ENCODE measurements around the gene SYTL2.
A peak's percentile ranks its signal among the peaks of the same experiment; 100 is the strongest.

The SYTL2 gene

DNA sequence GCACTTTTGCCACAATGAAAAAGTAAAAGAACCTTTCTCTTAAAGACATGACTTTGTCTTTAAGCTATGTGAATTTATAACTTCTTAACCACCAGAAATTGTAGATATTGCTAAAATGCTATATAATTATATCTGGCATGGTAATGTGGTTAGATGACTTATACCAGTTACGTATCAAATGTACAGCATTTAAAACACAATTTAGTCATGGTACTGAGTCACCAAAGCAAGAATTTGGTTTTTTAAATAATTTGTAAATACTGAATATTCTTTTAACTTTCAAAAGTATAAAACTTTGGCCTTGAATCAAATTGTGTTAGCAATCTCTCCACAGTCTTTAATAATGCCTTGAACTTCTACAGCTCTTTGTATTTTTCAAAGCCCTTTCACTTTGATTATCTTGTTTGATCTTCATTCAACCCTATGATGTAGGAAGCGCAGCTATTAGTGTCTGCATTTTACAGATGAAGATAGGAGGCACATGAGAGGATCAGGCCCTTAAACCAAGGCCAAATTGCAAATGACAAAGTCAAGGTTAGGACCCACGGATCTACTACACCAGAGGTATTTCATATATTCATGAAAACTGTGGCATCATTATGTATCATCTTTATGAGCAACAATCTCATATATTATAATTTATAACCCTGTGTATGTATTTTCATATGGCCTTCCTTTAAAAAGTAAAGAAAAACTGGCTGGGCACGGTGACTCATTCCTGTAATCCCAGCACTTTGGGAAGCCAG is 4.4 kb upstream of the SYTL2 start:
- H3K27me3 ChIP-seq = peaks cover 12% of the 10 kb centered on the region
- no peak overlapping the region for H3K4me3 ChIP-seq (ENCODE audit: low read depth, low read length)
- H3K36me3 ChIP-seq = no peaks in the 10 kb centered on the region
- no peak for DNase-seq
- TF ChIP-seq, protein P1, sequence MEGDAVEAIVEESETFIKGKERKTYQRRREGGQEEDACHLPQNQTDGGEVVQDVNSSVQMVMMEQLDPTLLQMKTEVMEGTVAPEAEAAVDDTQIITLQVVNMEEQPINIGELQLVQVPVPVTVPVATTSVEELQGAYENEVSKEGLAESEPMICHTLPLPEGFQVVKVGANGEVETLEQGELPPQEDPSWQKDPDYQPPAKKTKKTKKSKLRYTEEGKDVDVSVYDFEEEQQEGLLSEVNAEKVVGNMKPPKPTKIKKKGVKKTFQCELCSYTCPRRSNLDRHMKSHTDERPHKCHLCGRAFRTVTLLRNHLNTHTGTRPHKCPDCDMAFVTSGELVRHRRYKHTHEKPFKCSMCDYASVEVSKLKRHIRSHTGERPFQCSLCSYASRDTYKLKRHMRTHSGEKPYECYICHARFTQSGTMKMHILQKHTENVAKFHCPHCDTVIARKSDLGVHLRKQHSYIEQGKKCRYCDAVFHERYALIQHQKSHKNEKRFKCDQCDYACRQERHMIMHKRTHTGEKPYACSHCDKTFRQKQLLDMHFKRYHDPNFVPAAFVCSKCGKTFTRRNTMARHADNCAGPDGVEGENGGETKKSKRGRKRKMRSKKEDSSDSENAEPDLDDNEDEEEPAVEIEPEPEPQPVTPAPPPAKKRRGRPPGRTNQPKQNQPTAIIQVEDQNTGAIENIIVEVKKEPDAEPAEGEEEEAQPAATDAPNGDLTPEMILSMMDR (IDR thresholded peaks at IDR 0.05; ENCODE audit: low read depth, low read length) = no peak
- no peaks in the 10 kb centered on the region for H3K4me1 ChIP-seq
- no peaks in the 10 kb centered on the region for H3K9me3 ChIP-seq

DNA sequence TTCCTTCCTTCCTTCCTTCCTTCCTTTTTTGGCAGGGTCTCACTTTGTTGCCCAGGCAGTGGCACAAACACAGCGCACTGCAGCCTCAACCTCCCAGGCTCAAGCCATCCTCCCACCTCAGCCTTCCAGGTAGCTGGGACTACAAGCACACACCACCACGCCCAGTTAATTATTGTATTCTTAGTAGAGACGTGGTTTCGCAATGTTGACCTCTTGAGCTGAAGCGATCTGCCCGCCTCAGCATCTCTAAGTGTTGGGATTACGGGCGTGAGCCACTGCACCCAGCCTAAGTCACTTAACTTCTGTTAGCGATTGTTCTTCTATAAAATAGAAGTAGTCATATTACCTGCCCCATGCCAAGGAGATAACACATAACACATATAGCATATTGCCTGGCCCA is 2.8 kb upstream of the SYTL2 start:
- H3K36me3 ChIP-seq = no peaks in the 10 kb centered on the region
- TF ChIP-seq, protein P1 (IDR thresholded peaks at IDR 0.05; ENCODE audit: low read depth, low read length) = no peak
- H3K4me1 ChIP-seq = 0 out of 2 replicates have a peak, but pooled peaks cover 3% of the 10 kb centered on the region
- DNase-seq = no peak
- no peaks in the 10 kb centered on the region for H3K9me3 ChIP-seq
- peaks cover 18% of the 10 kb centered on the region for H3K27me3 ChIP-seq
- no peak overlapping the region for H3K4me3 ChIP-seq (ENCODE audit: low read depth, low read length)

DNA sequence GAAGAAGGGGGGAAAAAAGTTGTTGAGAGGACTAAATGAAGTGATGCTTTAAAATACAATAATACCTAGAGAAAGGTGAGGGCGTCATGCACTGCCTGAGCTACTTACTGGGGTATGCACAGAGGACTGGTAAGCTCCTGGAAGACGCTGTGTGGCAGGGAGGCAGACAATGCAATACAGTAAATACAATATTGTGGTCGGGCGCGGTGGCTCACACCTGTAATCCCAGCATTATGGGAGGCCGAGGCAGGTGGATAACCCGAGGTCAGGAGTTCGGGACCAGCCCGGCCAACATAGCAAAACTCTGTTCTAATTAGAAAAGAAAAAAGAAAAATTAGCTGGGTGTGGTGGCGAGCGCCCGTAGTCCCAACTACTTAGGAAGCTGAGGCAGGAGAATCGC is 683 bp upstream of the SYTL2 start:
- DNase-seq = no peak
- H3K4me1 ChIP-seq = 0 out of 2 replicates have a peak, but pooled peaks cover 3% of the 10 kb centered on the region
- TF ChIP-seq, protein P1 (IDR thresholded peaks at IDR 0.05; ENCODE audit: low read depth, low read length) = no peak
- no peaks in the 10 kb centered on the region for H3K9me3 ChIP-seq
- peak overlapping the region; percentile 38 for H3K4me3 ChIP-seq (ENCODE audit: low read depth, low read length)
- H3K27me3 ChIP-seq = peaks cover 18% of the 10 kb centered on the region
- no peaks in the 10 kb centered on the region for H3K36me3 ChIP-seq

DNA sequence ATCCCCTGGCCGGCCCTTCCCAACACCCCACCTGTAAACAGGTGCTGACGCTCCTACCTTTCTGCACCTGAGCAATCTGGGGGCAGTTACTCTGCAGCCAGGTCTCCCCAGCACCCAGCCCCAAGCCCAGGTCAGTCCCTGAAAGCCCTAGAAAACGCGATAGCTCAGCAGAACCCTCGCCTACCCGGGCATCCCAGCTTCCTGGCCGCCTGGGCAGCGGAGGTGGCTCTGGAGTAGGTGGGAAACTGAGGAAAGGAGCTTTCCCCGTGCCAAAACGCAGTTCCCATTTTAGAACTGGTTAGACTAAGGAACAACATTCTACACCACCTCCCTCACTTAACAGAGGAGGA is 445 bp downstream of the SYTL2 start:
- Histone ChIP-seq H3K27me3 (peaks cover 18% of the 10 kb centered on the region), H3K4me3 (ENCODE audit: low read depth, low read length) (peak overlapping the region; percentile 38), H3K4me1 (0 out of 2 replicates have a peak, but pooled peaks cover 3% of the 10 kb centered on the region), H3K9me3 (no peaks in the 10 kb centered on the region), H3K36me3 (no peaks in the 10 kb centered on the region)
- DNase-seq = no peak
- TF ChIP-seq, protein P1 (IDR thresholded peaks at IDR 0.05; ENCODE audit: low read depth, low read length) = no peak

DNA sequence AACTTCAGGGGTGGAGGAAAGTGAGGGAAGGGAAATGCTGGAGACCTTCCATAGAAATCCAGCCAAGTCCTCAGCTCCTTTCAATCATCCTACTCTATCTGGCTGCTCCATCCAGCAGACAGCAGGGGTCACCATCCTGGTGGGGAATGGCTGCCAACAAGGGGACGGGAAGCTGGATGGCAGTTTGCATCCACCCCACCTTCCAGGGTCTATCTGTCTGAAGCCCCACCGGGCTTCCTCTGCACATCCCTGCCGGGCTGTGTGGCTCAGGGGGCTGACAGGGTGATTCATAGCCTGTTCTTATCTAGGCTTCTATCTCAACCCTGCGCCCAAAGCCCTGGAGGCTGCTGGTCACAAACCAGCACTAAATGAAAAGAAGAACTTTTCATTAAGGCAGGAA is 1.1 kb downstream of the SYTL2 start:
- H3K36me3 ChIP-seq = no peaks in the 10 kb centered on the region
- peak; percentile 47 for DNase-seq
- peaks cover 18% of the 10 kb centered on the region for H3K27me3 ChIP-seq
- no peaks in the 10 kb centered on the region for H3K9me3 ChIP-seq
- 0 out of 2 replicates have a peak, but pooled peaks cover 3% of the 10 kb centered on the region for H3K4me1 ChIP-seq
- no peak overlapping the region for H3K4me3 ChIP-seq (ENCODE audit: low read depth, low read length)
- TF ChIP-seq, protein P1 (IDR thresholded peaks at IDR 0.05; ENCODE audit: low read depth, low read length) = peak; percentile 54

DNA sequence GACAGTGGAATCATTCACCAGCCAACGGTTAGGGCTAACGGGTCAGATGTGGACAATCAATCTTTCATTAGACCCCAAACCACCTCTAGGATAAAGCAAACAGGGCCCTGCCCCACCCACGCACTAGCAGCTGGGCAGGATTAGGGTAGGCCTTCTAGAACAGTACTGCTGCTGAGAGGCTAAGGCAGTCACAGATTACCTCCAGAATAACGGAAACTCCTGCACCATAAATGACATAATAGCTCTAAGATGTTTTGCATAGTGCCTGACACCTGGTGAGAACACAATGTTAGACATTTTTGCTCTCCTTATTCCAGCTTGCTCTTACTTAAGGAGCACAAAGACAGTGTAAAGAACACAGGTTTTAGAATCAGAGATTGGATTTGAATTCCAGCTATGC is 1.8 kb downstream of the SYTL2 start:
- no peaks in the 10 kb centered on the region for H3K9me3 ChIP-seq
- DNase-seq = no peak
- H3K36me3 ChIP-seq = no peaks in the 10 kb centered on the region
- peaks cover 18% of the 10 kb centered on the region for H3K27me3 ChIP-seq
- no peak overlapping the region for H3K4me3 ChIP-seq (ENCODE audit: low read depth, low read length)
- 0 out of 2 replicates have a peak, but pooled peaks cover 3% of the 10 kb centered on the region for H3K4me1 ChIP-seq
- TF ChIP-seq, protein P1 (IDR thresholded peaks at IDR 0.05; ENCODE audit: low read depth, low read length) = no peak

Data from BE2C (cell line).